ENCODE measurements around the gene COQ8B. TPM values are rescaled to one million over a fixed set of nuclear protein-coding genes. Genes with fewer than 3 reads are reported as not detected.
A peak's percentile ranks its signal among the peaks of the same experiment; 100 is the strongest.
"Not testable (repeated sequence)": the region's sequence is repeated elsewhere in the genome, so short reads cannot be mapped to it uniquely, and the experiment has no call there.

The COQ8B gene
- total RNA-seq, 1 donor from 2014 or later, result 38.5 TPM

GRCh38 chr19:40662925-40663694, 53.6 kb downstream of the COQ8B start:
- peak; percentile 68 for TF ChIP-seq CTCF (IDR thresholded peaks at IDR 0.05)
- CTCF ChIA-PET, result interaction anchor here (0.7 to 3.6 kb wide), 16 partner anchors 17 to 601 kb away, joined by 3 to 54 read pairs (median 4); partner anchors contain the start of genes ACTMAP, COQ8B, EGLN2 and HNRNPUL1

GRCh38 chr19:40661616-40662015, 55.1 kb downstream of the COQ8B start:
- no peak for DNase-seq
- intact Hi-C loops (cut with micrococcal nuclease), result loop anchor here (1.0 to 5.0 kb wide), 6 partner anchors 146 to 647 kb away; no protein-coding TSS in a partner anchor
- ChIA-PET POLR2A (interaction anchor here (0.6 to 1.1 kb wide), 2 partner anchors 29 to 470 kb away, joined by 4 to 8 read pairs; partner anchors contain the start of gene NUMBL), CTCF (interaction anchor here (1.5 to 3.6 kb wide), 4 partner anchors 145 to 483 kb away, joined by 4 to 54 read pairs (median 9); no protein-coding TSS in a partner anchor)
- no peak for TF ChIP-seq CTCF (IDR thresholded peaks at IDR 0.05)
- no peak overlapping the region for H3K4me3 Mint-ChIP-seq
- no peaks in the 10 kb centered on the region for H3K27me3 Mint-ChIP-seq
- H3K36me3 Mint-ChIP-seq (ENCODE audit: low read depth), result peaks cover 2% of the 10 kb centered on the region
- ATAC-seq (ENCODE audit: low read depth), result no peak
- H3K9me3 Mint-ChIP-seq, result no peaks in the 10 kb centered on the region
- H3K4me1 Mint-ChIP-seq, result peaks cover 17% of the 10 kb centered on the region
- H3K27ac Mint-ChIP-seq, result no peak overlapping the region

More at GRCh38 chr19:40662925-40663694, 53.6 kb downstream of the COQ8B start:
- Mint-ChIP-seq H3K4me3 (peak overlapping the region; percentile 85), H3K9me3 (no peaks in the 10 kb centered on the region), H3K4me1 (peaks cover 17% of the 10 kb centered on the region), H3K36me3 (ENCODE audit: low read depth) (peaks cover 4% of the 10 kb centered on the region), H3K27me3 (no peaks in the 10 kb centered on the region), H3K27ac (peak overlapping the region; percentile 76)
- intact Hi-C loops (cut with micrococcal nuclease), result loop anchor here (1.0 to 5.0 kb wide), 10 partner anchors 27 to 645 kb away; partner anchors contain the start of genes ACTMAP, COQ8B and NUMBL
- ATAC-seq (ENCODE audit: low read depth) (peak; percentile 91), DNase-seq (peak; percentile 95)
- POLR2A ChIA-PET, result interaction anchor here (0.6 to 2.7 kb wide), 10 partner anchors 24 to 601 kb away, joined by 3 to 51 read pairs (median 6); partner anchors contain the start of genes ACTMAP, COQ8B, EGLN2 and HNRNPUL1

GRCh38 chr19:40659566-40659965, 57.1 kb downstream of the COQ8B start:
- ChIA-PET POLR2A (no interaction called here), CTCF (no interaction called here)
- ATAC-seq (ENCODE audit: low read depth) (no peak), DNase-seq (no peak)
- H3K9me3 Mint-ChIP-seq, result no peaks in the 10 kb centered on the region
- TF ChIP-seq CTCF (IDR thresholded peaks at IDR 0.05), result no peak
- intact Hi-C loops (cut with micrococcal nuclease), result no loop called here
- no peaks in the 10 kb centered on the region for H3K27me3 Mint-ChIP-seq
- H3K4me3 Mint-ChIP-seq, result no peak overlapping the region
- H3K4me1 Mint-ChIP-seq, result peaks cover 17% of the 10 kb centered on the region
- H3K36me3 Mint-ChIP-seq (ENCODE audit: low read depth), result peaks cover 2% of the 10 kb centered on the region
- H3K27ac Mint-ChIP-seq, result no peak overlapping the region

GRCh38 chr19:40659116-40659515, 57.6 kb downstream of the COQ8B start:
- Mint-ChIP-seq H3K36me3 (ENCODE audit: low read depth) (peaks cover 2% of the 10 kb centered on the region), H3K27me3 (no peaks in the 10 kb centered on the region), H3K4me1 (peaks cover 17% of the 10 kb centered on the region), H3K4me3 (no peak overlapping the region), H3K27ac (no peak overlapping the region), H3K9me3 (no peaks in the 10 kb centered on the region)
- TF ChIP-seq CTCF (IDR thresholded peaks at IDR 0.05), result no peak
- intact Hi-C loops (cut with micrococcal nuclease), result no loop called here
- ChIA-PET CTCF (no interaction called here), POLR2A (no interaction called here)
- DNase-seq, result no peak
- no peak for ATAC-seq (ENCODE audit: low read depth)

- H3K9me3 Mint-ChIP-seq, result no peaks in the 10 kb centered on the region
- intact Hi-C loops (cut with micrococcal nuclease), result no loop called here
- ATAC-seq (ENCODE audit: low read depth), result no peak
- H3K27ac Mint-ChIP-seq, result no peak overlapping the region
- DNase-seq, result no peak
- H3K27me3 Mint-ChIP-seq, result no peaks in the 10 kb centered on the region
- H3K36me3 Mint-ChIP-seq (ENCODE audit: low read depth), result no peaks in the 10 kb centered on the region
- POLR2A ChIA-PET, result no interaction called here
- no peak for TF ChIP-seq CTCF (IDR thresholded peaks at IDR 0.05)
- no peak overlapping the region for H3K4me3 Mint-ChIP-seq
- CTCF ChIA-PET, result interaction anchor here (1.1 kb wide), 1 partner anchor 23 kb away, joined by 3 read pairs; no protein-coding TSS in a partner anchor
- peaks cover 7% of the 10 kb centered on the region for H3K4me1 Mint-ChIP-seq
These were observed 58.7 kb downstream of the COQ8B start for GRCh38 chr19:40658031-40658430.

- intact Hi-C loops (cut with micrococcal nuclease); ATAC-seq (ENCODE audit: low read depth); H3K36me3 Mint-ChIP-seq (ENCODE audit: low read depth); H3K27me3 Mint-ChIP-seq; H3K9me3 Mint-ChIP-seq; DNase-seq; H3K4me1 Mint-ChIP-seq; H3K4me3 Mint-ChIP-seq; H3K27ac Mint-ChIP-seq: not testable (repeated sequence)
- CTCF ChIA-PET, result interaction anchor here (0.7 kb wide), 1 partner anchor 165 kb away, joined by 4 read pairs; no protein-coding TSS in a partner anchor
- POLR2A ChIA-PET, result interaction anchor here (0.6 kb wide), 1 partner anchor 99 kb away, joined by 5 read pairs; no protein-coding TSS in a partner anchor
These were observed 61.0 kb downstream of the COQ8B start for GRCh38 chr19:40655684-40656083.

- not testable (repeated sequence) for H3K9me3 Mint-ChIP-seq; H3K36me3 Mint-ChIP-seq (ENCODE audit: low read depth)
These were observed 64.4 kb downstream of the COQ8B start for GRCh38 chr19:40652303-40652702.

More at GRCh38 chr19:40652303-40652702, 64.4 kb downstream of the COQ8B start:
- H3K4me3 Mint-ChIP-seq; H3K4me1 Mint-ChIP-seq; H3K27ac Mint-ChIP-seq; intact Hi-C loops (cut with micrococcal nuclease); DNase-seq; H3K27me3 Mint-ChIP-seq; POLR2A ChIA-PET: not testable (repeated sequence)
- CTCF ChIA-PET, result interaction anchor here (1.2 kb wide), 1 partner anchor 18 kb away, joined by 3 read pairs; no protein-coding TSS in a partner anchor
- peak; percentile 18 for ATAC-seq (ENCODE audit: low read depth)

Data from activated B cell treated with CpG ODN at 0.5 μM for 24 hours (primary cell).